Smooth muscle cell (in vitro differentiated cells): Measurements from ENCODE around the gene FDXR. TPM values are rescaled to one million over a fixed set of nuclear protein-coding genes. Genes with fewer than 3 reads are reported as not detected.

ENCODE experiments used
- DNase-seq: peaks from one replicate; lab custom pipeline; 2025; ENCODE audit not compliant: unreplicated experiment; lab: John Stamatoyannopoulos, UW
- H2AFZ ChIP-seq: fragments of 200-600 bp; sonication (generic); 2 replicates; pipeline ENCODE4 v1.6.0; 2016; ENCODE audit warnings: antibody characterized with exemption, low read depth, mild to moderate bottlenecking
- H3F3A ChIP-seq: fragments of 200-600 bp; sonication (generic); 2 replicates; pipeline ENCODE4 v1.6.0; 2017; ENCODE audit warnings: antibody characterized with exemption, low read depth
- H3K27ac ChIP-seq: fragments of 200-600 bp; sonication (generic); 2 replicates; pipeline ENCODE4 v1.5.1; 2016; ENCODE audit warnings: low read depth, mild to moderate bottlenecking
- H3K27me3 ChIP-seq: fragments of 200-600 bp; sonication (generic); 2 replicates; pipeline ENCODE4 v1.6.1; 2016; ENCODE audit warnings: low read depth, mild to moderate bottlenecking
- H3K36me3 ChIP-seq: fragments of 200-600 bp; sonication (generic); 2 replicates; pipeline ENCODE4 v1.5.1; 2016; ENCODE audit warnings: low read depth
- H3K4me1 ChIP-seq: fragments of 200-600 bp; sonication (generic); 2 replicates; pipeline ENCODE4 v1.5.1; 2016; ENCODE audit warnings: low read depth
- H3K4me2 ChIP-seq: fragments of 200-600 bp; sonication (generic); 2 replicates; pipeline ENCODE4 v1.6.0; 2016; ENCODE audit warnings: mild to moderate bottlenecking
- H3K4me3 ChIP-seq: fragments of 200-600 bp; sonication (generic); 2 replicates; pipeline ENCODE4 v1.5.1; 2016; ENCODE audit warnings: mild to moderate bottlenecking
- H3K79me2 ChIP-seq: fragments of 200-600 bp; sonication (generic); 2 replicates; pipeline ENCODE4 v1.6.0; 2016; ENCODE audit warnings: low read depth, mild to moderate bottlenecking
- H3K9ac ChIP-seq: fragments of 200-600 bp; sonication (generic); 2 replicates; pipeline ENCODE4 v1.6.0; 2016; ENCODE audit warnings: low read depth
- H3K9me3 ChIP-seq: fragments of 200-600 bp; sonication (generic); replicated peaks from 2 replicates; pipeline ENCODE4 v1.5.1; 2016; ENCODE audit warnings: low read depth
- H4K20me1 ChIP-seq: fragments of 200-600 bp; sonication (generic); 2 replicates; pipeline ENCODE4 v1.6.0; 2016; ENCODE audit warnings: low read depth
- WGBS: methylation state at CpG from one replicate; pipeline ENCODE4 v1.1.7; 2016; ENCODE audit warnings: low lambda C conversion rate; 5-methylcytosine and 5-hydroxymethylcytosine counted together
- polyA plus RNA-seq: library from polyadenylated mRNA; unstranded; fragments of >200 nt; fragmentation: Nextera tagmentation; extraction: Ambion mirVana; gene quantifications from 2 replicates; pipeline ENCODE4 v1.2.1, GENCODE V29; 2016
- total RNA-seq: library from RNA; depleted of rRNA; stranded (reverse); fragments of >200 nt; gene quantifications from 2 replicates; pipeline ENCODE4 v1.2.3, GENCODE V29; 2014
- TF ChIP-seq, protein P1 (sequence below): fragments of 200-600 bp; sonication (generic); IDR thresholded peaks from 2 replicates; pipeline ENCODE4 v1.5.1; 2017; ENCODE audit warnings: borderline replicate concordance, mild to moderate bottlenecking, antibody characterized with exemption; ENCODE audit not compliant: insufficient read depth, poor library complexity, severe bottlenecking

FDXR gene
- total and polyA plus RNA-seq, 2 experiments from 2014 or later: 5.6 to 18.7 TPM

DNA sequence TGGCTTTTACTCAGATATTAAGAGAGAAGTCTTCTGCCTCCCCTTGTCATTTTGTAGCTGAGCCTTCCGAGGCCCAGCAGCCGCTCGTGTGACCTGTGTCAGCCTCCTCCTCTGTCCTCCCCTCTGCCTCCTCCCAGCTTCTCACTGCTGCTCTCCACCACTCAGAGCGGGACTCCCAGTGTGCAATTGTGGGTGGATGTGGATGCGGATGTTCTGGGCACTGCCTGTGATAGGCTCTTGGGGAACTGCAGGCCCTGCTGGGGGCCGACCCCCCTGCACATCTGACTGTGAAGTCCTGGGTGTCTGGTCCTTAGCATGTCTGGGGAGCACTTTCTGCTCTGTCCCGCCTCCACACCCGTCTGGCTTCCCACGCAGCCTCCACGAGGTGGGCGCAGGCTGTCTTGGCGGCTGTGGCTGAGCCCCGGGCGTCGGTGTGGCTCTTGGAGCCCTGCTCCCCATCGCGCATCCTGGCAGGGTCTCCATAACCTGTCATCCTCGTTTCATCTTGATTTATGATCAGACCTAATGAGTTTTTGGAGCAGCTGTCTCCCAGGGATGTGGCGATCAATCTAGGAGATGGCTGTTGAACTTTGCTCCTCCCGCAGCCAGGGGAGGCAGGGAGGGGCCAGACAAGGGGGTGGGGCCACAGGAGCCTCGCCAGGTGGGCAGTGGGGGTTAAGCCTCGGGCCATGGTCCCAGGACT lies 41.2 kb downstream of the FDXR start:
- H3K4me2 ChIP-seq: no peak overlapping the region
- 93% methylated on average over 21 of the region's 22 CpGs for WGBS
- no peak overlapping the region for H3K27ac ChIP-seq
- no peak overlapping the region for H3K4me3 ChIP-seq
- no peaks in the 10 kb centered on the region for H3K9me3 ChIP-seq
- H3K36me3 ChIP-seq: no peaks in the 10 kb centered on the region
- H3K4me1 ChIP-seq: no peaks in the 10 kb centered on the region
- no peaks in the 10 kb centered on the region for H3K27me3 ChIP-seq
- DNase-seq: no peak
- H3K9ac ChIP-seq: no peak overlapping the region
- no peaks in the 10 kb centered on the region for H3K79me2 ChIP-seq
- no peak overlapping the region for H2AFZ ChIP-seq
- H3F3A ChIP-seq: no peaks in the 10 kb centered on the region
- peaks cover 19% of the 10 kb centered on the region for H4K20me1 ChIP-seq
- TF ChIP-seq, protein P1, sequence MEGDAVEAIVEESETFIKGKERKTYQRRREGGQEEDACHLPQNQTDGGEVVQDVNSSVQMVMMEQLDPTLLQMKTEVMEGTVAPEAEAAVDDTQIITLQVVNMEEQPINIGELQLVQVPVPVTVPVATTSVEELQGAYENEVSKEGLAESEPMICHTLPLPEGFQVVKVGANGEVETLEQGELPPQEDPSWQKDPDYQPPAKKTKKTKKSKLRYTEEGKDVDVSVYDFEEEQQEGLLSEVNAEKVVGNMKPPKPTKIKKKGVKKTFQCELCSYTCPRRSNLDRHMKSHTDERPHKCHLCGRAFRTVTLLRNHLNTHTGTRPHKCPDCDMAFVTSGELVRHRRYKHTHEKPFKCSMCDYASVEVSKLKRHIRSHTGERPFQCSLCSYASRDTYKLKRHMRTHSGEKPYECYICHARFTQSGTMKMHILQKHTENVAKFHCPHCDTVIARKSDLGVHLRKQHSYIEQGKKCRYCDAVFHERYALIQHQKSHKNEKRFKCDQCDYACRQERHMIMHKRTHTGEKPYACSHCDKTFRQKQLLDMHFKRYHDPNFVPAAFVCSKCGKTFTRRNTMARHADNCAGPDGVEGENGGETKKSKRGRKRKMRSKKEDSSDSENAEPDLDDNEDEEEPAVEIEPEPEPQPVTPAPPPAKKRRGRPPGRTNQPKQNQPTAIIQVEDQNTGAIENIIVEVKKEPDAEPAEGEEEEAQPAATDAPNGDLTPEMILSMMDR: no peak

DNA sequence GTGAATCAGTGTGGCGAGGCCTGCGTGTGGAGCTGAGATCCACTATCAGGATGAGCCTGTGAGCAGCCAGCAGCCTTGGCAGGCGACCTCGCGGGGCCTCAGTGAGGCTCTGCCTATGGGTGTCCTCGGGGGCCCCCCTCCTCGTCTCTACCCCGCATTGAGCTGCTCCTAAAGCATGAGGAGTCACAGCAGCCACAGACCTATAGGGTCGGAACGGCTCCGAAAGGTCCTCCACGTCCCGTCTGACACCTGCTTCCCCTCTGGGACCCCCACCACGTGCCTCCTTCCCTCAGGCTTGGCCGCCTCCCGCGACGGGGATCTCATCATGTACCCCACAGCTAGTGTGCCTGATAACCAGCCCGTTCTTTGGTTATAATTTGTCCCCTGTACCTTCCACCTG lies 41.9 kb downstream of the FDXR start:
- H3K4me1 ChIP-seq: no peaks in the 10 kb centered on the region
- no peak overlapping the region for H3K4me3 ChIP-seq
- DNase-seq: no peak
- H3K79me2 ChIP-seq: no peaks in the 10 kb centered on the region
- no peak overlapping the region for H3K4me2 ChIP-seq
- TF ChIP-seq, protein P1: no peak
- H3K27ac ChIP-seq: no peak overlapping the region
- H3K9me3 ChIP-seq: no peaks in the 10 kb centered on the region
- no peak overlapping the region for H3K9ac ChIP-seq
- WGBS: 89% methylated on average over 17 of the region's 19 CpGs
- no peaks in the 10 kb centered on the region for H3K36me3 ChIP-seq
- peaks cover 19% of the 10 kb centered on the region for H4K20me1 ChIP-seq
- H3F3A ChIP-seq: no peaks in the 10 kb centered on the region
- H2AFZ ChIP-seq: no peak overlapping the region
- H3K27me3 ChIP-seq: no peaks in the 10 kb centered on the region

DNA sequence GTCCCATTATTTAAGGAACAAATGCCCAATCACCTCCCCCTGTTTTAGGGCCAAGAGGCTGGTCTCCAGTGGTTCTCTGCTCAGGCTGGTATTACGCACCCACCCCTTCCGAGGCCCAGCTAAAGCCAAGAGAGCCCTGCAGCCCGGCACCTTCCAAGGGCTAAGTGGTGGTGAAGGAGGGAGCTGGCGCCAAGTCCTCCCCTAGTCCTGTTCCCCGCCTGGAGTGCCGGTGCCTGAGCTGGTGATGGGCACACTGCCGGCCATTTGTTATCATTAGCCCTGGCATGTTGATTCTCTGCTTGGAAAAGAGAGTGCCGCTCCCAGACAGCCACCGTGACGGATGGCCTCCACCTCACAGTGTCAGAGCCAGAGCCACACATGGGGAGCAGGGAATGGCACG lies 45.0 kb downstream of the FDXR start:
- Histone ChIP-seq H4K20me1 (peaks cover 22% of the 10 kb centered on the region), H3K27ac (no peak overlapping the region), H3K27me3 (no peaks in the 10 kb centered on the region), H3K9ac (no peak overlapping the region), H3K4me3 (no peak overlapping the region), H3K4me1 (no peaks in the 10 kb centered on the region), H3F3A (no peaks in the 10 kb centered on the region), H3K4me2 (no peak overlapping the region), H3K36me3 (no peaks in the 10 kb centered on the region), H2AFZ (no peak overlapping the region), H3K79me2 (no peaks in the 10 kb centered on the region), H3K9me3 (no peaks in the 10 kb centered on the region)
- DNase-seq: no peak
- TF ChIP-seq, protein P1: no peak
- WGBS: 96% methylated on average over 11 of the region's 11 CpGs

DNA sequence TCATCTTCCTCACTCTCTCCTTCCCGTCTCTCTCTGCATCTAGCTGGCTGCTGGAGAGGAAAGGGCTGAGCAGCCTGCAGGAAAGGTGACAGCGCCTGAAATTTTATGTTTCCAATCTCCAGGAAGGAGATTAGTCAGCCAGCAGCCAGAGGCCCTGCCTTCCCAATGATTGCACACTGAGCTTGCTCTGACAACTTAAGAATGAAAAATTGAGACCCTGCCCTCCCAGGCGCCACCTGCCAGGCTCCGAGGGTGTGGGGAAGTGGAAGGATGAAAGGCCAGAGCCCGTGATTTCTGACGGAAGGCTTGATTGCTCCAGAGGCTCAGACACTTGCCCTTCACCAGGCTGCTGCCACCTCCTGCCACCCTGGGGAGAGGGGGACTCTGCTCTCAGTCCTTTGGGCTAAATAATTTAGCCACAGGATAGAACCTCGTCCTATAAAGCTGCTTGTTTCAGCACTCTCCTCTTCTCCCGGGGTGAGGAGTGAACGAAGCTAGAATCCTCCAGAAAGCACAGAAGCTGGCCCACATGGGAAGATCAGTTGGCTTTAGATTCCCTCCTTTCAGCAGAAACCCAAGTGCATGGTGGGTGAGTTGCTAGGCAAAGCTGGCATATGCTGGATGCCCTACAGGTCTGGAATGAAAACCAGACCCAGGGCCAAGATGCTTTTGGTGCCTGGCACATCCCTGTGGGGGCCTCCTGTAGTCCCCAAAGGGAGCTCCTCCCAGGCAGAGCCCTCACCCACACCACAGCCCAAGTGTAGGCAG lies 46.7 kb downstream of the FDXR start:
- H3F3A ChIP-seq: no peaks in the 10 kb centered on the region
- no peak overlapping the region for H3K4me2 ChIP-seq
- 89% methylated on average over 9 of the region's 9 CpGs for WGBS
- no peaks in the 10 kb centered on the region for H3K9me3 ChIP-seq
- no peak overlapping the region for H2AFZ ChIP-seq
- no peak overlapping the region for H3K27ac ChIP-seq
- H3K4me3 ChIP-seq: no peak overlapping the region
- H3K79me2 ChIP-seq: no peaks in the 10 kb centered on the region
- H4K20me1 ChIP-seq: peaks cover 14% of the 10 kb centered on the region
- no peaks in the 10 kb centered on the region for H3K4me1 ChIP-seq
- no peaks in the 10 kb centered on the region for H3K36me3 ChIP-seq
- TF ChIP-seq, protein P1: no peak
- H3K27me3 ChIP-seq: no peaks in the 10 kb centered on the region
- H3K9ac ChIP-seq: no peak overlapping the region
- no peak for DNase-seq
